Measurements from ENCODE around the gene COMP. TPM values are rescaled to one million over a fixed set of nuclear protein-coding genes. Genes with fewer than 3 reads are reported as not detected.

COMP gene
- total RNA-seq, 1 experiment from 2014 or later, result 0.69 TPM

DNA sequence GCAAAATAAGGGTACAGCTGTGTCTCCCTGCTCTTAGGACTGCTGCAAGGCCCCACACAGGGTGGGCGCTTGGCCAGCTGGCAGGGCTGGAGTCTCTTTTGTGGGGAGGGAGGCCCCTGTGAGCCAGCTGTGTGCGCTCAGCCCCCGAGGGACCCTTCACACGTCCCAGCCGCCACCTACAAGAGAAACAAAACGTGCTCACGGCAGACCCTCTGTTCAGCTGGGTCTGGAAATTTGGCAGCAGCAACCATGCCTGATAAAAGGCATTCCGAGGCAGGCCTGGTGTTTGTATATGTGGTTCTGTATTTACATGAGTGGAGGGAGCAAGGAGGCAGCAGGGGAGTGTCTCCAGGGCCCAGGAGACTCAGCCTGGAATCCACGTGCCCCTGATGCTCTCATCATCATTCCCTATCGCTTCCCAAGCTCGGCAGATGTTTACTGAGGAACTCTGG, 57.9 kb downstream of the COMP start:
- H3K9me3 ChIP-seq (ENCODE audit: control insufficient read depth, insufficient read depth, low read depth, low read length), result no peaks in the 10 kb centered on the region
- intact Hi-C loops (cut with micrococcal nuclease; ENCODE audit: unreplicated experiment), result no loop called here
- no peaks in the 10 kb centered on the region for H3K36me3 ChIP-seq (ENCODE audit: control insufficient read depth, insufficient read depth, low read length)
- TF ChIP-seq, protein P1, sequence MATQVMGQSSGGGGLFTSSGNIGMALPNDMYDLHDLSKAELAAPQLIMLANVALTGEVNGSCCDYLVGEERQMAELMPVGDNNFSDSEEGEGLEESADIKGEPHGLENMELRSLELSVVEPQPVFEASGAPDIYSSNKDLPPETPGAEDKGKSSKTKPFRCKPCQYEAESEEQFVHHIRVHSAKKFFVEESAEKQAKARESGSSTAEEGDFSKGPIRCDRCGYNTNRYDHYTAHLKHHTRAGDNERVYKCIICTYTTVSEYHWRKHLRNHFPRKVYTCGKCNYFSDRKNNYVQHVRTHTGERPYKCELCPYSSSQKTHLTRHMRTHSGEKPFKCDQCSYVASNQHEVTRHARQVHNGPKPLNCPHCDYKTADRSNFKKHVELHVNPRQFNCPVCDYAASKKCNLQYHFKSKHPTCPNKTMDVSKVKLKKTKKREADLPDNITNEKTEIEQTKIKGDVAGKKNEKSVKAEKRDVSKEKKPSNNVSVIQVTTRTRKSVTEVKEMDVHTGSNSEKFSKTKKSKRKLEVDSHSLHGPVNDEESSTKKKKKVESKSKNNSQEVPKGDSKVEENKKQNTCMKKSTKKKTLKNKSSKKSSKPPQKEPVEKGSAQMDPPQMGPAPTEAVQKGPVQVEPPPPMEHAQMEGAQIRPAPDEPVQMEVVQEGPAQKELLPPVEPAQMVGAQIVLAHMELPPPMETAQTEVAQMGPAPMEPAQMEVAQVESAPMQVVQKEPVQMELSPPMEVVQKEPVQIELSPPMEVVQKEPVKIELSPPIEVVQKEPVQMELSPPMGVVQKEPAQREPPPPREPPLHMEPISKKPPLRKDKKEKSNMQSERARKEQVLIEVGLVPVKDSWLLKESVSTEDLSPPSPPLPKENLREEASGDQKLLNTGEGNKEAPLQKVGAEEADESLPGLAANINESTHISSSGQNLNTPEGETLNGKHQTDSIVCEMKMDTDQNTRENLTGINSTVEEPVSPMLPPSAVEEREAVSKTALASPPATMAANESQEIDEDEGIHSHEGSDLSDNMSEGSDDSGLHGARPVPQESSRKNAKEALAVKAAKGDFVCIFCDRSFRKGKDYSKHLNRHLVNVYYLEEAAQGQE (IDR thresholded peaks at IDR 0.05; ENCODE audit: insufficient read depth in 1 of 2, low read depth in 2 of 2, low read length in 1 of 2), result no peak
- TF ChIP-seq POLR2AphosphoS5 (IDR thresholded peaks at IDR 0.05; ENCODE audit: low read depth, low read length) (no peak), SIN3A (IDR thresholded peaks at IDR 0.05; ENCODE audit: borderline replicate concordance, insufficient read depth, low read depth, low read length) (no peak), TCF7L2 (IDR thresholded peaks at IDR 0.05; ENCODE audit: low read depth, low read length) (no peak)
- TF ChIP-seq, protein P2, sequence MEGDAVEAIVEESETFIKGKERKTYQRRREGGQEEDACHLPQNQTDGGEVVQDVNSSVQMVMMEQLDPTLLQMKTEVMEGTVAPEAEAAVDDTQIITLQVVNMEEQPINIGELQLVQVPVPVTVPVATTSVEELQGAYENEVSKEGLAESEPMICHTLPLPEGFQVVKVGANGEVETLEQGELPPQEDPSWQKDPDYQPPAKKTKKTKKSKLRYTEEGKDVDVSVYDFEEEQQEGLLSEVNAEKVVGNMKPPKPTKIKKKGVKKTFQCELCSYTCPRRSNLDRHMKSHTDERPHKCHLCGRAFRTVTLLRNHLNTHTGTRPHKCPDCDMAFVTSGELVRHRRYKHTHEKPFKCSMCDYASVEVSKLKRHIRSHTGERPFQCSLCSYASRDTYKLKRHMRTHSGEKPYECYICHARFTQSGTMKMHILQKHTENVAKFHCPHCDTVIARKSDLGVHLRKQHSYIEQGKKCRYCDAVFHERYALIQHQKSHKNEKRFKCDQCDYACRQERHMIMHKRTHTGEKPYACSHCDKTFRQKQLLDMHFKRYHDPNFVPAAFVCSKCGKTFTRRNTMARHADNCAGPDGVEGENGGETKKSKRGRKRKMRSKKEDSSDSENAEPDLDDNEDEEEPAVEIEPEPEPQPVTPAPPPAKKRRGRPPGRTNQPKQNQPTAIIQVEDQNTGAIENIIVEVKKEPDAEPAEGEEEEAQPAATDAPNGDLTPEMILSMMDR (IDR thresholded peaks at IDR 0.05), result no peak
- H3K27ac ChIP-seq (ENCODE audit: low read length), result no peak overlapping the region
- in situ Hi-C loops (cut with HindIII; ENCODE audit: low pct_unique_long_range_greater_than_20kb, low sequenced_read_pairs), result no loop called here
- H3K27me3 ChIP-seq (ENCODE audit: control insufficient read depth, insufficient read depth, low read length), result no peaks in the 10 kb centered on the region
- H3K4me1 ChIP-seq (ENCODE audit: control insufficient read depth, insufficient read depth, low read length), result no peaks in the 10 kb centered on the region
- BruUV-seq (replicated peaks), result no TSS peak
- H3K4me3 ChIP-seq (ENCODE audit: low read depth in 2 of 2, low read length in 2 of 2), result no peak overlapping the region
- ChIA-PET POLR2A (interaction anchor here (0.7 kb wide), 1 partner anchor 9 kb away, joined by 4 read pairs; no protein-coding TSS in a partner anchor), CTCF (no interaction called here)
- ATAC-seq, result no peak
- no peak for DNase-seq (ENCODE audit: low read depth, low spot score)

Other genes with a start within 250 kb of the COMP start
- gene FKBP8, start 247.7 kb downstream of the COMP start, total RNA-seq (2021; ENCODE audit: unreplicated experiment), result 182 TPM
- 106 TPM for gene KXD1, start 233.4 kb downstream of the COMP start, total RNA-seq (2021; ENCODE audit: unreplicated experiment)
- gene UBA52, start 219.4 kb downstream of the COMP start, total RNA-seq (2021; ENCODE audit: unreplicated experiment), result 907 TPM
- 32.0 TPM for gene REX1BD, start 202.5 kb downstream of the COMP start, total RNA-seq (2021; ENCODE audit: unreplicated experiment)
- gene CRLF1, start 184.5 kb downstream of the COMP start, total RNA-seq (2021; ENCODE audit: unreplicated experiment), result 3.5 TPM
- gene TMEM59L, start 178.4 kb downstream of the COMP start, total RNA-seq (2021; ENCODE audit: unreplicated experiment), result 2.4 TPM
- gene KLHL26, start 154.3 kb downstream of the COMP start, total RNA-seq (2021; ENCODE audit: unreplicated experiment), result 4.4 TPM
- 18.2 TPM for gene CRTC1, start 107.6 kb downstream of the COMP start, total RNA-seq (2021; ENCODE audit: unreplicated experiment)
- 62.2 TPM for gene UPF1, start 40.7 kb upstream of the COMP start, total RNA-seq (2021; ENCODE audit: unreplicated experiment)
- gene CERS1, start 104.9 kb upstream of the COMP start, total RNA-seq (2021; ENCODE audit: unreplicated experiment), result 4.5 TPM
- gene COPE, start 128.1 kb upstream of the COMP start, total RNA-seq (2021; ENCODE audit: unreplicated experiment), result 177 TPM
- 41.5 TPM for gene DDX49, start 128.4 kb upstream of the COMP start, total RNA-seq (2021; ENCODE audit: unreplicated experiment)
- gene HOMER3, start 149.9 kb upstream of the COMP start, total RNA-seq (2021; ENCODE audit: unreplicated experiment), result 58.9 TPM
- gene SUGP2, start 242.2 kb upstream of the COMP start, total RNA-seq (2021; ENCODE audit: unreplicated experiment), result 112 TPM
- gene ARMC6, start 242.3 kb upstream of the COMP start, total RNA-seq (2021; ENCODE audit: unreplicated experiment), result 51.4 TPM